ENCODE measurements around the gene AGRN.
"Not testable (repeated sequence)": the region's sequence is repeated elsewhere in the genome, so short reads cannot be mapped to it uniquely, and the experiment has no call there.

The AGRN gene

DNA sequence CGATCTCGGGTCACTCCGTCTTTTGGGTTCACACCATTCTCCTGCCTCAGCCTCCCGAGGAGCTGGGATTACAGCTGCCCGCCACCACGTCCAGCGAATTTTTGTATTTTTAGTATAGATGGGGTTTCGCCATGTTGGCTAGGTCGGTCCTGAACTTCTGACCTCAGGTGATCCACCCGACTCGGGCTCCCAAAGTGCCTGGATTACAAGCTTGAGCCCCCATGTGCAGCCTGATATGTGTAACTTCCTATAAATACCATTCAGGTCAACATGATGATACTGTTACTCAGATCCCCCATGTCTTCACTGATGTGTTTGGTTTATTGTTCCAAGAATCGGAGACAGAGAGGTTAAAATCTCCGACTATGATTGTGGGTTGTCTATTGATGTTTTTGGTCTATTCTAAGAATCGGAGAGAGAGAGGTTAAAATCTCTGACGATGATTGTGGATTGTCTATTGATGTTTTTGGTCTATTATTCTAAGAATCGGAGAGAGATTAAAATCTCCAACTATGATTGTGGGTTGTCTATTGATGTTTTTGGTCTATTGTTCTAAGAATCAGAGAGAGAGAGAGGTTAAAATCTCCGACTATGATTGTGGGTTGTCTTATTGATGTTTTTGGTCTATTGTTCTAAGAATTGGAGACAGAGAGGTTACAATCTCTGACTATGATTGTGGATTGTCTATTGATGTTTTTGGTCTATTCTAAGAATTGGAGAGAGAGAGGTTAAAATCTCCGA, 78.9 kb downstream of the AGRN start:
- TF ChIP-seq, protein P1, sequence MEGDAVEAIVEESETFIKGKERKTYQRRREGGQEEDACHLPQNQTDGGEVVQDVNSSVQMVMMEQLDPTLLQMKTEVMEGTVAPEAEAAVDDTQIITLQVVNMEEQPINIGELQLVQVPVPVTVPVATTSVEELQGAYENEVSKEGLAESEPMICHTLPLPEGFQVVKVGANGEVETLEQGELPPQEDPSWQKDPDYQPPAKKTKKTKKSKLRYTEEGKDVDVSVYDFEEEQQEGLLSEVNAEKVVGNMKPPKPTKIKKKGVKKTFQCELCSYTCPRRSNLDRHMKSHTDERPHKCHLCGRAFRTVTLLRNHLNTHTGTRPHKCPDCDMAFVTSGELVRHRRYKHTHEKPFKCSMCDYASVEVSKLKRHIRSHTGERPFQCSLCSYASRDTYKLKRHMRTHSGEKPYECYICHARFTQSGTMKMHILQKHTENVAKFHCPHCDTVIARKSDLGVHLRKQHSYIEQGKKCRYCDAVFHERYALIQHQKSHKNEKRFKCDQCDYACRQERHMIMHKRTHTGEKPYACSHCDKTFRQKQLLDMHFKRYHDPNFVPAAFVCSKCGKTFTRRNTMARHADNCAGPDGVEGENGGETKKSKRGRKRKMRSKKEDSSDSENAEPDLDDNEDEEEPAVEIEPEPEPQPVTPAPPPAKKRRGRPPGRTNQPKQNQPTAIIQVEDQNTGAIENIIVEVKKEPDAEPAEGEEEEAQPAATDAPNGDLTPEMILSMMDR (IDR thresholded peaks at IDR 0.05; ENCODE audit: unreplicated experiment in 3 of 3): no peak
- Mint-ChIP-seq H3K27me3 (ENCODE audit: low read depth) (no peaks in the 10 kb centered on the region), H3K4me1 (no peaks in the 10 kb centered on the region), H3K4me3 (no peak overlapping the region), H3K36me3 (ENCODE audit: low read depth) (peaks cover 20% of the 10 kb centered on the region), H3K27ac (no peak overlapping the region), H3K9me3 (peaks cover 23% of the 10 kb centered on the region)

DNA sequence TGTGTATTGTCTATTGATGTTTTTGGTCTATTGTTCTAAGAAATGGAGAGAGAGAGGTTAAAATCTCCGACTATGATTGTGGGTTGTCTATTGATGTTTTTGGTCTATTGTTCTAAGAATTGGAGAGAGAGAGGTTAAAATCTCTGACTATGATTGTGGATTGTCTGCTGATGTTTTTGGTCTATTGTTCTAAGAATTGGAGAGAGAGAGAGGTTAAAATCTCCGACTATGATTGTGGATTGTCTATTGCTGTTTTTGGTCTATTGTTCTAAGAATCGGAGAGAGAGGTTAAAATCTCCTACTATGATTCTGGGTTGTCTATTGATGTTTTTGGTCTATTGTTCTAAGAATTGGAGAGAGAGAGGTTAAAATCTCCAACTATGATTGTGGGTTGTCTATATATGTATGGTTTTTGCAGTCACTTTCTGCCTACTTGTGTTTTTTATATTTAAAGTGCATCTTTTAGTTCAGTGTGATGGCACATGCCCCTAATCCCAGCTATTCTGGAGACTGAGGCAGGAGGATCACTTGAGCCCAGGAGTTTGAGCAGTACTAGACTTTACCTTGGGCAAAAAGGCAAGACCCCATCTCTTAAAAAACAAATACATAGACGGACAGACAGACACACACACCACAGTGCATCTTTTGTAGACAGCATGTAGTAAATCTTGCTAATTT, 79.7 kb downstream of the AGRN start:
- no peak overlapping the region for H3K4me3 Mint-ChIP-seq
- H3K4me1 Mint-ChIP-seq: no peaks in the 10 kb centered on the region
- TF ChIP-seq, protein P1 (IDR thresholded peaks at IDR 0.05; ENCODE audit: unreplicated experiment in 3 of 3): no peak
- peaks cover 20% of the 10 kb centered on the region for H3K36me3 Mint-ChIP-seq (ENCODE audit: low read depth)
- peaks cover 23% of the 10 kb centered on the region for H3K9me3 Mint-ChIP-seq
- no peak overlapping the region for H3K27ac Mint-ChIP-seq
- H3K27me3 Mint-ChIP-seq (ENCODE audit: low read depth): no peaks in the 10 kb centered on the region

DNA sequence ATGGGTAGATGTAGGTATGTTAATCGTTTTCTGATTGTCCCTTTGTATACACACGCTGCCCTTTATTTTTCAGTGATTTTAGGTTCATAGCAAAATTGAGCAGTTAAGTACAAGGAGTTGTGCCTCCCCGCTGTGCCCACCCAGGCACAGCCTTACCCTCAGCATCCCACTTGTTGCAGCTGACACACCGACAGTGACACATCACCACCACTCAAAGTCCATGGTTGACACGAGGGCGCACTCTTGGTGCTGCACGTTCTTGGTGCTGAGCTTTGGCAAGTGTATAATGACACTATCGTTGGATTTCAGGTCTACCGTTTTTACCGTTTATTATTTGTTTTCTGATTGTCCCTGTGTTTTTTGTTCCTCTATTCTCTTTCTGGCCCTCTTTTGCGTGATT, 80.4 kb downstream of the AGRN start:
- Mint-ChIP-seq H3K4me3 (no peak overlapping the region), H3K9me3 (peaks cover 23% of the 10 kb centered on the region), H3K27me3 (ENCODE audit: low read depth) (no peaks in the 10 kb centered on the region), H3K4me1 (no peaks in the 10 kb centered on the region), H3K36me3 (ENCODE audit: low read depth) (peaks cover 20% of the 10 kb centered on the region), H3K27ac (no peak overlapping the region)
- TF ChIP-seq, protein P1 (IDR thresholded peaks at IDR 0.05; ENCODE audit: unreplicated experiment in 3 of 3): no peak

DNA sequence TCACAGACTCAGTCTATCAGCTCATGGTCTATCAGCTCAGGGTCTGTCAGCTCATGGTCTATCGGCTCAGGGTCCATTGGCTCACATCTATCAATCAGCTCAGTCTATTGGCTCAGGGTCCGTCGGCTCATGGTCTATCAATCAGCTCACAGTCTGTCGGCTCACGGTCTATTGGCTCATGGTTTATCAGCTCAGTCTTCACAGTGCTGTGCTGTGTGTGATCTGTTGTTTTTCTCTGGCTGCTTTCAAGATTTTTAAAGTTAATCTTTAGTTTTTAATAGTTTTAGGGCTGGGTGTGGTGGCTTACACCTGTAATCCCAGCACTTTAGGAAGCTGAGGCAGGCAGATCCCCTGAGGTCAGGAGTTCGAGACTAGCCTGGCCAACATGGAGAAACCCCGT, 81.6 kb downstream of the AGRN start:
- Mint-ChIP-seq H3K9me3 (peaks cover 25% of the 10 kb centered on the region), H3K36me3 (ENCODE audit: low read depth) (peaks cover 25% of the 10 kb centered on the region), H3K4me3 (no peak overlapping the region), H3K4me1 (no peaks in the 10 kb centered on the region), H3K27me3 (ENCODE audit: low read depth) (no peaks in the 10 kb centered on the region), H3K27ac (no peak overlapping the region)
- TF ChIP-seq, protein P1 (IDR thresholded peaks at IDR 0.05; ENCODE audit: unreplicated experiment in 3 of 3): no peak

DNA sequence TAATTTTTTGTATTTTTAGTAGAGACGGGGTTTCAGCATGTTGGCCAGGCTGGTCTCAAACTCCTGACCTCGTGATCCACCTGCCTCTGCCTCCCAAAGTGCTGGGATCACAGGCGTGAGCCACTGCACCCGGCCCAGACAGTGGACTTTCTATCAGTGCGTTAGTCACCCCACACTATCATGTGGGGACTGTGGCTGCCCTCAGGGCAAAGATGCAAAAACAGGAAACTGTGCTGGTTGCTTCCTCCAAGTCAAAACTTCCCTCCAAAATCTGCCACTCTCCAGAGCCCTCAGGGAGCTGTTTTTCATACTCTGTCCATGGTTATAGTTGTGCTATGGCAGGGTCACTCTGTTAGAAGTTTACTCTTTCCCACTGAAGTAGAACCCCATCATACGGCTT, 84.2 kb downstream of the AGRN start:
- Mint-ChIP-seq H3K9me3 (peaks cover 24% of the 10 kb centered on the region), H3K36me3 (ENCODE audit: low read depth) (peaks cover 31% of the 10 kb centered on the region)
- H3K27ac Mint-ChIP-seq; H3K4me1 Mint-ChIP-seq; H3K4me3 Mint-ChIP-seq; H3K27me3 Mint-ChIP-seq (ENCODE audit: low read depth): not testable (repeated sequence)

Data from nephron (organoid).